ENCODE results near the gene NEB. TPM values are rescaled to one million over a fixed set of nuclear protein-coding genes. Genes with fewer than 3 reads are reported as not detected.

The NEB gene
- 1 to 10 TPM in 3 of 4 donors, under 1 TPM in 1; 0.98 to 4.4 (median 2.4) TPM for total RNA-seq

GRCh38 chr2:151733771-151734672 is at the start of gene NEB:
NEB (minus strand) TSS chr2:151734476; CDS start chr2:151733156, 1,320 bp downstream.
- no peak for TF ChIP-seq CTCF (IDR thresholded peaks at IDR 0.05; ENCODE audit: low read depth)

GRCh38 chr2:151783133-151783520 is 48.9 kb upstream of the NEB start:
- TF ChIP-seq CTCF (IDR thresholded peaks at IDR 0.05; ENCODE audit: low read depth), result no peak

- no peak for TF ChIP-seq CTCF (IDR thresholded peaks at IDR 0.05; ENCODE audit: low read depth)
Measured at GRCh38 chr2:151782378-151783132, 48.3 kb upstream of the NEB start.

GRCh38 chr2:151781642-151782041 is 47.4 kb upstream of the NEB start:
- no peak for TF ChIP-seq CTCF (IDR thresholded peaks at IDR 0.05; ENCODE audit: low read depth)

GRCh38 chr2:151780938-151781337 is 46.7 kb upstream of the NEB start:
- no peak for TF ChIP-seq CTCF (IDR thresholded peaks at IDR 0.05; ENCODE audit: low read depth)

- TF ChIP-seq CTCF (IDR thresholded peaks at IDR 0.05; ENCODE audit: low read depth), result no peak
Measured at GRCh38 chr2:151777935-151778334, 43.7 kb upstream of the NEB start.

- TF ChIP-seq CTCF (IDR thresholded peaks at IDR 0.05; ENCODE audit: low read depth), result no peak
Measured at GRCh38 chr2:151777487-151777886, 43.2 kb upstream of the NEB start.
